ENCODE data around the gene SLC41A2.

SLC41A2 gene

DNA sequence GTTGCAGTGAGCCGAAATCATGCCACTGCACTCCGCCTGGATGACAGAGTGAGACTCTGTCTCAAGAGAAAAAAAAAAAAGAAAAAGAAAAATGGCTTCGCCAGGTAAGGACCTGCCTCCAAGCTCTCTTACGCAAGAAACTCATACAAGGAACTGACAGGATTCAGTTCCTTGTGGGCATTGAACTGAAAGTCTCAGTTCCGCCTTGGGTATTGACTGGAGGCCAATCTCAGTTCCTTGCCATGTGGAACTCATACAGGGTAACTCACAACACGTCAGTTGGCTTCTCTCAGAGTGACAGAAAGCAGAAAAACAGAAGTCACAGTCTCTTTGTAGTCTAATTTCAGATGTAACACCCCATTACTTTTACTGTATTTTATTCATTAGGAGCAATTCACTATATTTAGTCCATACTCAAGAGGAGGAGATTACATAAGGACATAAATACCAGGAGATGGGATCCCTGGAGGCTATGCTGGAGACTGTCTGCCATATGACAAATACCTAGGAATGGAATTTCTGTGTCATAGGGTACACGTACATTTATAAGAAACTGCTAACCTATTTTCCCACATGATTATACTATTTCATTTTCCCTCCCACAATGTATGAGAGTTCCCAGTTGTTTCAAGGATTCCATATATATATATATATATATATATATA is 16.7 kb upstream of the SLC41A2 start:
- TF ChIP-seq, protein P1, sequence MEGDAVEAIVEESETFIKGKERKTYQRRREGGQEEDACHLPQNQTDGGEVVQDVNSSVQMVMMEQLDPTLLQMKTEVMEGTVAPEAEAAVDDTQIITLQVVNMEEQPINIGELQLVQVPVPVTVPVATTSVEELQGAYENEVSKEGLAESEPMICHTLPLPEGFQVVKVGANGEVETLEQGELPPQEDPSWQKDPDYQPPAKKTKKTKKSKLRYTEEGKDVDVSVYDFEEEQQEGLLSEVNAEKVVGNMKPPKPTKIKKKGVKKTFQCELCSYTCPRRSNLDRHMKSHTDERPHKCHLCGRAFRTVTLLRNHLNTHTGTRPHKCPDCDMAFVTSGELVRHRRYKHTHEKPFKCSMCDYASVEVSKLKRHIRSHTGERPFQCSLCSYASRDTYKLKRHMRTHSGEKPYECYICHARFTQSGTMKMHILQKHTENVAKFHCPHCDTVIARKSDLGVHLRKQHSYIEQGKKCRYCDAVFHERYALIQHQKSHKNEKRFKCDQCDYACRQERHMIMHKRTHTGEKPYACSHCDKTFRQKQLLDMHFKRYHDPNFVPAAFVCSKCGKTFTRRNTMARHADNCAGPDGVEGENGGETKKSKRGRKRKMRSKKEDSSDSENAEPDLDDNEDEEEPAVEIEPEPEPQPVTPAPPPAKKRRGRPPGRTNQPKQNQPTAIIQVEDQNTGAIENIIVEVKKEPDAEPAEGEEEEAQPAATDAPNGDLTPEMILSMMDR (IDR thresholded peaks at IDR 0.05; ENCODE audit: insufficient read depth, low read depth, low read length, missing control alignments), result no peak
- DNase-seq (ENCODE audit: low read depth), result peak; percentile 91
- no peak overlapping the region for H3K4me3 ChIP-seq (ENCODE audit: low read length)

- no peak overlapping the region for H3K4me3 ChIP-seq (ENCODE audit: low read length)
- TF ChIP-seq, protein P1 (IDR thresholded peaks at IDR 0.05; ENCODE audit: insufficient read depth, low read depth, low read length, missing control alignments), result no peak
- DNase-seq (ENCODE audit: low read depth), result peak; percentile 57
Measured at GRCh38 chr12:104973250-104973649, 15.2 kb upstream of the SLC41A2 start.

- TF ChIP-seq, protein P1 (IDR thresholded peaks at IDR 0.05; ENCODE audit: insufficient read depth, low read depth, low read length, missing control alignments), result no peak
- peak; percentile 47 for DNase-seq (ENCODE audit: low read depth)
- H3K4me3 ChIP-seq (ENCODE audit: low read length), result no peak overlapping the region
Measured at GRCh38 chr12:104971306-104971705, 13.2 kb upstream of the SLC41A2 start.

- no peak for DNase-seq (ENCODE audit: low read depth)
- H3K4me3 ChIP-seq (ENCODE audit: low read length), result no peak overlapping the region
- TF ChIP-seq, protein P1 (IDR thresholded peaks at IDR 0.05; ENCODE audit: insufficient read depth, low read depth, low read length, missing control alignments), result no peak
Measured at GRCh38 chr12:104969343-104969742, 11.3 kb upstream of the SLC41A2 start.

- TF ChIP-seq, protein P1 (IDR thresholded peaks at IDR 0.05; ENCODE audit: insufficient read depth, low read depth, low read length, missing control alignments), result no peak
- no peak overlapping the region for H3K4me3 ChIP-seq (ENCODE audit: low read length)
- DNase-seq (ENCODE audit: low read depth), result no peak
Measured at GRCh38 chr12:104966677-104967076, 8.6 kb upstream of the SLC41A2 start.

- no peak for DNase-seq (ENCODE audit: low read depth)
- TF ChIP-seq, protein P1 (IDR thresholded peaks at IDR 0.05; ENCODE audit: insufficient read depth, low read depth, low read length, missing control alignments), result no peak
- H3K4me3 ChIP-seq (ENCODE audit: low read length), result no peak overlapping the region
Measured at GRCh38 chr12:104964856-104965205, 6.7 kb upstream of the SLC41A2 start.

Data from epithelial cell of esophagus (primary cell).